T-helper 2 cell treated with Interferon-gamma antibody and Interleukin-4, amounts not matched to agents 5 μg/mL and 100 μg/mL, for 36 hours (primary cell): Measurements from ENCODE around the gene CTDSP1.

Source experiments
- DNase-seq: peaks from one replicate; pipeline ENCODE4 v3.0.0; 2021; ENCODE audit warnings: low spot score
- H3K27ac Mint-ChIP-seq: one replicate; pipeline ENCODE4 v1.8.0; 2021; ENCODE audit warnings: mild to moderate bottlenecking, mixed read lengths
- H3K27me3 Mint-ChIP-seq: one replicate; pipeline ENCODE4 v1.8.0; 2021; ENCODE audit warnings: low read depth, mixed read lengths
- H3K36me3 Mint-ChIP-seq: one replicate; pipeline ENCODE4 v1.8.0; 2021; ENCODE audit warnings: low read depth, mixed read lengths
- H3K4me1 Mint-ChIP-seq: one replicate; pipeline ENCODE4 v1.8.0; 2021; ENCODE audit warnings: low read depth, mixed read lengths
- H3K4me3 Mint-ChIP-seq: one replicate; pipeline ENCODE4 v1.8.0; 2022; ENCODE audit warnings: mild to moderate bottlenecking, moderate library complexity, mixed read lengths
- H3K9me3 Mint-ChIP-seq: one replicate; pipeline ENCODE4 v1.8.0; 2021; ENCODE audit warnings: mixed read lengths

Gene CTDSP1

GRCh38 chr2:218391202-218391601, 8.5 kb upstream of the CTDSP1 start:
- Mint-ChIP-seq H3K4me3 (no peak overlapping the region), H3K27me3 (peaks cover 2% of the 10 kb centered on the region), H3K36me3 (no peaks in the 10 kb centered on the region), H3K27ac (no peak overlapping the region), H3K4me1 (peaks cover 26% of the 10 kb centered on the region), H3K9me3 (no peaks in the 10 kb centered on the region)
- no peak for DNase-seq

- Mint-ChIP-seq H3K36me3 (no peaks in the 10 kb centered on the region), H3K4me1 (peaks cover 33% of the 10 kb centered on the region), H3K9me3 (no peaks in the 10 kb centered on the region), H3K4me3 (no peak overlapping the region), H3K27me3 (no peaks in the 10 kb centered on the region), H3K27ac (no peak overlapping the region)
- DNase-seq = no peak
Measured at GRCh38 chr2:218392459-218392858, 7.2 kb upstream of the CTDSP1 start.

- no peak for DNase-seq
- Mint-ChIP-seq H3K4me3 (no peak overlapping the region), H3K4me1 (peaks cover 38% of the 10 kb centered on the region), H3K36me3 (no peaks in the 10 kb centered on the region), H3K27me3 (no peaks in the 10 kb centered on the region), H3K9me3 (no peaks in the 10 kb centered on the region), H3K27ac (no peak overlapping the region)
Measured at GRCh38 chr2:218392891-218393462, 6.7 kb upstream of the CTDSP1 start.

- Mint-ChIP-seq H3K27ac (peak overlapping the region; percentile 41), H3K27me3 (no peaks in the 10 kb centered on the region), H3K4me1 (peaks cover 38% of the 10 kb centered on the region), H3K4me3 (peak overlapping the region; percentile 43), H3K9me3 (no peaks in the 10 kb centered on the region), H3K36me3 (no peaks in the 10 kb centered on the region)
- DNase-seq = no peak
Measured at GRCh38 chr2:218393750-218394290, 5.8 kb upstream of the CTDSP1 start.

GRCh38 chr2:218394298-218395089, 5.2 kb upstream of the CTDSP1 start:
- H3K4me3 Mint-ChIP-seq = peak overlapping the region; percentile 45
- H3K4me1 Mint-ChIP-seq = peaks cover 38% of the 10 kb centered on the region
- H3K27ac Mint-ChIP-seq = peak overlapping the region; percentile 62
- DNase-seq = no peak
- no peaks in the 10 kb centered on the region for H3K9me3 Mint-ChIP-seq
- no peaks in the 10 kb centered on the region for H3K36me3 Mint-ChIP-seq
- no peaks in the 10 kb centered on the region for H3K27me3 Mint-ChIP-seq

GRCh38 chr2:218395090-218395444, 4.6 kb upstream of the CTDSP1 start:
- H3K27ac Mint-ChIP-seq = peak overlapping the region; percentile 62
- no peaks in the 10 kb centered on the region for H3K9me3 Mint-ChIP-seq
- no peak for DNase-seq
- H3K4me3 Mint-ChIP-seq = peak overlapping the region; percentile 45
- peaks cover 38% of the 10 kb centered on the region for H3K4me1 Mint-ChIP-seq
- no peaks in the 10 kb centered on the region for H3K27me3 Mint-ChIP-seq
- no peaks in the 10 kb centered on the region for H3K36me3 Mint-ChIP-seq

- Mint-ChIP-seq H3K9me3 (no peaks in the 10 kb centered on the region), H3K27me3 (no peaks in the 10 kb centered on the region), H3K4me3 (peak overlapping the region; percentile 84), H3K27ac (peak overlapping the region; percentile 90), H3K4me1 (peaks cover 38% of the 10 kb centered on the region), H3K36me3 (peaks cover 2% of the 10 kb centered on the region)
- no peak for DNase-seq
Measured at GRCh38 chr2:218395456-218395825, 4.2 kb upstream of the CTDSP1 start.

GRCh38 chr2:218395826-218396687, 3.6 kb upstream of the CTDSP1 start:
- peak; percentile 92 for DNase-seq
- Mint-ChIP-seq H3K27me3 (no peaks in the 10 kb centered on the region), H3K4me1 (peaks cover 38% of the 10 kb centered on the region), H3K36me3 (peaks cover 2% of the 10 kb centered on the region), H3K9me3 (no peaks in the 10 kb centered on the region), H3K27ac (peak overlapping the region; percentile 100), H3K4me3 (peak overlapping the region; percentile 92)

- no peaks in the 10 kb centered on the region for H3K9me3 Mint-ChIP-seq
- peaks cover 38% of the 10 kb centered on the region for H3K4me1 Mint-ChIP-seq
- peak overlapping the region; percentile 100 for H3K27ac Mint-ChIP-seq
- peak; percentile 58 for DNase-seq
- no peaks in the 10 kb centered on the region for H3K27me3 Mint-ChIP-seq
- H3K36me3 Mint-ChIP-seq = peaks cover 9% of the 10 kb centered on the region
- peak overlapping the region; percentile 92 for H3K4me3 Mint-ChIP-seq
Measured at GRCh38 chr2:218396688-218397462, 2.8 kb upstream of the CTDSP1 start.

GRCh38 chr2:218397463-218397819, 2.2 kb upstream of the CTDSP1 start:
- Mint-ChIP-seq H3K9me3 (no peaks in the 10 kb centered on the region), H3K4me3 (peak overlapping the region; percentile 92), H3K27ac (peak overlapping the region; percentile 100), H3K4me1 (peaks cover 38% of the 10 kb centered on the region), H3K27me3 (no peaks in the 10 kb centered on the region), H3K36me3 (peaks cover 13% of the 10 kb centered on the region)
- no peak for DNase-seq

GRCh38 chr2:218397820-218398436, 1.7 kb upstream of the CTDSP1 start:
- H3K4me1 Mint-ChIP-seq = peaks cover 37% of the 10 kb centered on the region
- H3K27me3 Mint-ChIP-seq = no peaks in the 10 kb centered on the region
- DNase-seq = peak; percentile 76
- H3K27ac Mint-ChIP-seq = peak overlapping the region; percentile 100
- peak overlapping the region; percentile 92 for H3K4me3 Mint-ChIP-seq
- peaks cover 15% of the 10 kb centered on the region for H3K36me3 Mint-ChIP-seq
- H3K9me3 Mint-ChIP-seq = no peaks in the 10 kb centered on the region

GRCh38 chr2:218398437-218399390, 954 bp upstream of the CTDSP1 start:
- DNase-seq = peak; percentile 71
- peaks cover 37% of the 10 kb centered on the region for H3K4me1 Mint-ChIP-seq
- peak overlapping the region; percentile 92 for H3K4me3 Mint-ChIP-seq
- H3K36me3 Mint-ChIP-seq = peaks cover 21% of the 10 kb centered on the region
- no peaks in the 10 kb centered on the region for H3K27me3 Mint-ChIP-seq
- no peaks in the 10 kb centered on the region for H3K9me3 Mint-ChIP-seq
- peak overlapping the region; percentile 100 for H3K27ac Mint-ChIP-seq
